Ammon's horn (tissue), 1 donor: ENCODE measurements around the gene APP.
A peak's percentile ranks its signal among the peaks of the same experiment; 100 is the strongest.

Source experiments
- DNase-seq: peaks from one replicate; pipeline ENCODE4 v3.0.0-alpha.2; 2016; ENCODE audit warnings: low spot score

The APP gene

DNA sequence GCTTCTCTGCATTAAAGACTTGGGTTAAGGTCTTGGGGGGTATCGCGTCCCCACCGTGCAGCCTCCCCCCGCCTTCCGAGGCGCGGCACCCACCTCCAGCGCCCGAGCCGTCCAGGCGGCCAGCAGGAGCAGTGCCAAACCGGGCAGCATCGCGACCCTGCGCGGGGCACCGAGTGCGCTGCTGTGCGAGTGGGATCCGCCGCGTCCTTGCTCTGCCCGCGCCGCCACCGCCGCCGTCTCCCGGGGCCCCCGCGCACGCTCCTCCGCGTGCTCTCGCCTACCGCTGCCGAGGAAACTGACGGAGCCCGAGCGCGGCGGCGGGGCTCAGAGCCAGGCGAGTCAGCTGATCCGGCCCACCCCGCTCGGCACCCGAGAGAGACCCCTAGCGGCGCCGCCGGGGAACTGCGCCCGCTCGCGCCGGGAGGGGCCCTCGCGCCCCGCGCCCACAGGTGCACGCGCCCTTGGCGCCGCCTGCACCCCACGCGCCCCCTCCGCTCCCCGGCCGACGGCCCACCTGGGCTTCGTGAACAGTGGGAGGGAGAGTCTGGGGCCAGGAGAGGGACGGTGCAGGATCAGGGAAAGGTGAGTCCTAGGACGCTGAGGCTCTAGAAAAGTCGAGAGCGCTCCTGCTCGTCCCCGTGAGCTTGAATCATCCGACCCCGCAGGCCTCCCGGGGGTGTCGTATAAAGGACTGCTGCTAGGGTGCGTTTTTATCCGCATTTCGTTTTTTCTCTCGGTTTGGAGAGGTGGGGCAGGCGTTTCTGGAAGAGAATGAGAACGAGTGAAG is at the start of gene APP:
APP (minus strand) TSS at position 300 of the 787 bp plus-strand sequence; CDS start at position 150, 150 bp downstream.
- DNase-seq: peak; percentile 81

DNA sequence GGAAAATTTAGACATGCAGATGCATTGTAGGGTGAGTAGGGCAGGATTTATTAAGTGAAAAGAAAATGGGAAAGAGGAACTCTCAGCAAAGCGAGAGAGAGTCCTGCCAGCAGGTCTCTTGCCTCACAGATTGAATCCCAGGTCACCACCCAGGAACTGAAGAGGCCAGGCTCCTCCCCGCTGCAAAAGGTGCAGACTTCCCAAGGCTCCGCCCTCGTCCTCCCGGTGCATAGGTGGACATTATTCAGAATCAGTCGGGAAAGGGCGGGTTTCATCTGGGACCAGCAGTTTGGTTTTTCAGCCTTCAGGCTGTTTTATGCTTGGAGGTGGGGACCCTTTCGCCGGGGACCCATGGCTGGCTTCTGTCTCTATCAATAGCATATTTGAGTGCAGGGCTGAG is 41.6 kb upstream of the APP start:
- DNase-seq: no peak

DNA sequence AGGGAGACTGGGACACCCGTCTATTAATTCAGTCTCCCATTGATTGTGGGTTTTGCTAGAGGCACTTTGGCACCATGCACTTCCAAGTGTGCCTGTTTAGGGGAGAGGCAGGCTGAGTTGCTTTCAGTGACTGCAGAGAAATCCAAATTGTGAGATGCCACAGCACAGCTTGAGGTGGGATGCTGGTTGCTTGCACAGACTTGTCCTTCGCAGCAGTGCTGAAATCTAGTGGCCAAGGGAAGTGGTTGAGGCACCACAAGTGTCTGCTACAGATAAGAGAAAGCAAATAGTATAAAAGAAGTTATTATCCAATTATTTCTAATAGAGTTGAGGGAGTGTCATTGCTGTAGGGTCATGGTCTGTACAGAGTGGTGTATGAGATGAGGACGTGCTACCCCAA is 40.0 kb upstream of the APP start:
- no peak for DNase-seq

DNA sequence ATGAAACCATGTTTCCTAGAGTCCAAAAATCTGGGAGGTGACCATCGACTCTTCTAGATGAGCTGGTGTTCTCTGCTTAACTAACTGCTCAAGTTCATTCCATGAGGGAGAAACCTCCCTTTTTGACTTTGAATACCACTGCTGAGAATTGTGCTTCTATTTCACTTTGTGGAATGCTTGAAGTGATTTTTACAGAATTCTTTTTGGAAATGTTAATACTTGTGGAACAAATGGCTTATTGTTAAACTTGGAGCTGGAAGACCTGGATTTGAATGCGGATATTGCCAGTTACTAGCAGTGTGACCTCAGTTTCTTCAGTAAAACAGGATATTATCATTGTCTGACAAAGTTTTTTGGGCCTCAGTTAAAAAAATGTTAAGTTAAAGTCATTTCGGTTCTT is 36.5 kb upstream of the APP start:
- DNase-seq: no peak

DNA sequence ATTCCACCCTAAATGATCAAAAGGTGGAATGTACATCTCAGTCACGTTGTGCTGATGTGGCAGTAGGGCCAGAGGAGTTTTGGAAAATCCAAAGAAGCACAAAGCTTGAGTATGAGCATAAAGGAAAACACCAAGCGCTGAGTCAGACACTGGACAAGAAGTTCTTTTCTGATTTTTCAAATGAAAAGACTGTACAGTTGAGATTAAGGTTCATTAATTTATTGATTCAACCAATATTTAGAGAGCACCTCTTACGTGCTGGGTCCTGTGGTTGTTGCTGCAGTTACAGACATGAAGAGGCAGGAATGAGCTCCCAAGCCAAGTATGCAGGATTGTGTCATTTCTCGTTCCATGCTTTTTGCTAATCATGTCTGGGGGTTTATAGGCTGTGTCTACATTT is 28.9 kb upstream of the APP start:
- no peak for DNase-seq

DNA sequence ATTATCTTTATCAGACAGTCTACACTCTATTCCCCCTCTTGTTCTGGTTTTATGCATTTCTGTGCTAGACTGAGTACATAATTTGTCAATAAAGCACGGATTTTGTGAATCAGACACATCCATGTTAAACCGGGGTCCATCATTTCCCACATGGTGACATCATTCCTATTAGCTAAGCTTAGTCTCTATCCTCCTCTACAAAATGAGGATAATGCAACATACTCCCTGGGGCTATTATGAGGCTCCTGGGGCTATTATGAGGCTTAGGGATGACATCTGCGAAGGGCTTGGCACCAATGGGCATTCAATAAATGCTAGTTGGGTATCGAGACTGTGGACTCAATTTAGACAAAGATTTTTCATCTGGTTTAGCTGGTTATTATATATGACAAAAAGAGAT is 25.1 kb upstream of the APP start:
- DNase-seq: no peak

DNA sequence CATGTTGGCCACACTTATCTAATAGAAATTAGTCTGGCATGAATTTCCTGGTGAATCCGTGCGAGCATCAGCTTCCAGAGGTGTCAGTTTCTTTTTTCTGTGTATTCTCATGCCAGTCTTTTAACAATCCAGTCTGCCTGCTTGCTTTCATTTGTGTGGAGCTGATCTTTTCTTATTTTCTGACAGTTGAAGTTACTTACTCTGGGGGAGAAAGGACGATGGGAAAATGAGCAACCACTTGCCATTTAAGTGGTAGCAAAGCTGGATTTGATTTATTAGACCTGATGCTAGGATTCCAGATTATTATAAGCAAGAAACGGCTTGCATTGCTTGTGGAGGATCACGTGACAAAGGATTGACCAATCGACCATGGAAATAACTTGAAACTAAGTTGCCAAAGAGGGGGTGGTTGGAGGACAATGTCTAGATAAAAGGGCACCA is 24.3 kb upstream of the APP start:
- DNase-seq: no peak

DNA sequence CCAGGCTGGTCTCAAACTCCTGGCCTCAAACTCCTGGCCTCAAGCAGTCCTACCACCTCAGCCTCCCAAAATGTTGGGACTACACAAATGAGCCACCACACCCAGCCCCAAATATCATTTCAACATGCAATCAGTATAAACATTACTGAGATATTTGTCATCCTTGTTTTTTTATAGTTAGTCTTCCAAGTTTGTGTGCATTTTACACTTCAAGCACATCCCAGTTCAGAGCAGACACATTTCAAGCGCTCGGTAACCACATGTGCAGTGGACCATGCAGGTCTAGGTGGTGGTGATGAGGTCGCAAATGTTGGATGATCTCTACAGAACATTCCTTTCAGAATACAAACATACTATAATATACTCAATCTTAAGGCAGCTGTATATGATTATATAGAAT is 23.8 kb upstream of the APP start:
- DNase-seq: no peak

DNA sequence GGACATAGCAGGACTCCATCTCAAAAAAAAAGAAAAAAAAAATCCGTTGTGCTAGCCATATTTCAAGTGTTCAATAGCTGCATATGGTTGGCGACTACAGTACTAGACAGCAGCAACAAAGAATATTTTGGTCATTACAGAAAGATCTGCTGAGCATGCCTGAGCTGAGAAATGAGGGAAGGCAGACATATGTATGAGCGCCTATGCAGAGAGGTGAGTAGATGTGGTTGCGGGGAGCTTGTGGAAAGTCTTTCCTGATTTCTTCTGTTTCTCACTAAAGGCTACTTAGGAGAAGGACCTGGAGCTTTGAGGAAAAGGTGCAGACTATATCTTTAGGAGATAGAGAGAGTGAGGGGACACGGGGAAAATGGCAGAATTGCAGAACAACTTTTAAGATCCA is 21.0 kb upstream of the APP start:
- no peak for DNase-seq

DNA sequence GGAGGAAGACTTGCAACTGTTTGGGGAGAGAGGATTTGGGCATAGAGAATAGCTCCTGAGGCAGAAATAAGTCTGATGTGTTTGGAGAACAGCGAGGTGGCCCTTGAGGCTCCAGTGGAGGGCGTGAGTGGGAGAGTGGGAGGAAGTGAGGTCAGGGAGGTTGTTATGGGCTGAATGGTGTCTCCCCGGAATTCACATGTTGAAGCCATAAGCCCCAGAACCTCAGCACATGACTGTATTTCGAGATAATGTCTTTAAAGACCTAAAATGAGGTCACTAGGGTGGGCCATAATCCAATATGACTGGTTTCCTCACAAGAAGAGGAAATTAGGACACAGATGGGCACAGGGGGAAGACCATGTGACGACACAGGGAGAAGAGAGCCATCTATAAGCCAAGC is 17.9 kb upstream of the APP start:
- DNase-seq: no peak

DNA sequence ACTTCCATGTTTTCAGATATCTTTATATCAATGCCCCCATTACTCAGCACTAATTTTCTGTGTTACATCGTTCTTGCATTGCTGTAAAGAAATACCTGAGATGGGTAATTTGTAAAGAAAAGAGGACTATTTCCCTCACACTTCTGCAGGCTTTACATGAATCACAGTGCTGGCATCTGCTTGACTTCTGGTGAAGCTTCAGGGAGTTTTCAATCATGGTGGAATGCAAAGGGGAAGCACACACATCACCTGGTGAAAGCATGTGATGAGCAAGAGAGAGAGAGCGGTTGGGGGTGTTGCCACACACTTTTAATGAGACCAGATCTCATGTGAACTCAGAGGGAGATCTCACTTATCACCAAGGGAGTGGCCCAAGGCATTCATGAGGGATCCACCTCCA is 14.9 kb upstream of the APP start:
- DNase-seq: no peak

DNA sequence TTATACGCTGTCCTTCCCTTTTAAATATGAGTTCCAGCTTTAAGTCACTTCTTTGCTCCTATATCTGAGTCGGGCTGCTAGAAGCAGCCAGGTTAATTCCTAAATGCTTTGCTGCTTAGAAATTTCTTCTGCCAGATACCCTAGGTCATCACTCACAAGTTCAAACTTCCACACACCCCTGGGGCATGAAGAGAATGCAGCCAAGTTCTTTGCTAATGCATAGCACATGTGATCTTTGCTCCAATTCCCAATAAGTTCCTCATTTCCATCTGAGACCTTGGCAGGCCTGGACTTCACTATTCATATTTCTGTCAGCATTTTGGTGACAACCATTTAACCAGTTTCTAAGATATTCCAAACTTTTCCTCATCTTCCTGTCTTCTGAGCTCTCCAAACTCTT is 14.5 kb upstream of the APP start:
- DNase-seq: no peak

DNA sequence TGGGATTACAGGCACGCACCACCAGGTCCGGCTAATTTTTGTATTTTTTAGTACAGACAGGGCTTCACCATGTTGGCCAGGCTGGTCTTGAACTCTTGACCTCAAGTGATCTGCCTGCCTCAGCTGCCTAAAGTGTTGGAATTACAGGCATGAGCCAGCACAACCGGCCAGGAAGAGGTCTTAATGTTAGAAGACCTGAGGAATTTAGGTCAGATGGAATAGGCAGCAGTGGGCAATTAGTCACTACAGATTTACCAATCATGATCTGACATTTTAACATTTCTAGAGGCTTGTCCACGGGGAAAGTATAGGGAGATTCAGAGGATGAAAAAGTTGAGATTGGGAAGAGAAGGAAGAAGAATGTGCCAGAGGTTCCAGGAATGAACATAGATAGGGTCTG is 8.9 kb upstream of the APP start:
- DNase-seq: no peak

DNA sequence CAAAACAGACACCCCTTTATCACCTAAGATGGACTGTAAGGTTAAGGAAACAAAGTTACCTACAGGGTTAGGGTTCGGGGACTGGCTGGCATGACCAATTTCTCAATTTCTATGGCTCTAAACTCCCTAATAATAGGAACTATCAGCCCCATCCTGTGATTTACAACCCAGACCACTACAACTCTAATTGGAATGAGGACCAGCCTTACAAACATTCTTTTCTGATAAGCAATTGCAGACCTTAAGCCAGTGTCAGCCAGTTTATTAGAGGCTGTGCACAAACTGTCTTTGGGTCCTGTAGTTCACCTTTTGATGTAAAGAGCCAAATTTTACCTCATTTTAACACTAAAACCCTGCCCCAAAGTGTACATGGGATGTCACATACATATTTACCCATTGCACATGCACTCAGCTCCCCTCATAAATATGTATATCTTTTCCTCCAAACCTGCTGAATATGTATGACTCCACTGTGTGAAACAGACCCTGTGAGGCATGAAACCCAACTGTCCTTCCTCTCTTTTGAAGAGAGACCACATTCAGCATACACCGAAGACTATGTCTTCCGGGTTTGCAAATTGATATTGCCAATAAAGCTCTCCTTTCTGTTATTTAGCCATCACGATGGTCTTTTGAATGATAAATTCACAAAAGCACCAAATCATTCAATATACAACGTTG is 7.3 kb upstream of the APP start:
- no peak for DNase-seq

DNA sequence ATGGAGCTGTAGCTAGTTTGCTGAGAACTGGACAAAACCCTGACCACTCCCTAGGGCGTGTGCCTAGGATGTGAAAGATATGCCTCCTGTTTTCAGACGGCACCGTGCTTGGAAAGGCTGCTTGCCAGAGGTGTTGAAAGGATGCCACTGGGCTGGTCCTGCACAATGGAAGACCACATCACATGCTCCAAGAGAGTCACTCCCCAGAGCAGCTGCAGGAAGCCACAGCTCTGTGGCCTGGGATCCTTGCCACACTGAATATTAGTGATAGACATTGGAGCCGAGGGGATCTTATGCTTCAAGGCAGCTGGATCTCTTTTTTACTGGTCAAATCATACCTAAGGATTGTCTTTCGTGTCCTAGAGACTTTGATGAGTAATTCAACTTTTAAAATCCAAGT is 6.6 kb upstream of the APP start:
- DNase-seq: peak; percentile 21

DNA sequence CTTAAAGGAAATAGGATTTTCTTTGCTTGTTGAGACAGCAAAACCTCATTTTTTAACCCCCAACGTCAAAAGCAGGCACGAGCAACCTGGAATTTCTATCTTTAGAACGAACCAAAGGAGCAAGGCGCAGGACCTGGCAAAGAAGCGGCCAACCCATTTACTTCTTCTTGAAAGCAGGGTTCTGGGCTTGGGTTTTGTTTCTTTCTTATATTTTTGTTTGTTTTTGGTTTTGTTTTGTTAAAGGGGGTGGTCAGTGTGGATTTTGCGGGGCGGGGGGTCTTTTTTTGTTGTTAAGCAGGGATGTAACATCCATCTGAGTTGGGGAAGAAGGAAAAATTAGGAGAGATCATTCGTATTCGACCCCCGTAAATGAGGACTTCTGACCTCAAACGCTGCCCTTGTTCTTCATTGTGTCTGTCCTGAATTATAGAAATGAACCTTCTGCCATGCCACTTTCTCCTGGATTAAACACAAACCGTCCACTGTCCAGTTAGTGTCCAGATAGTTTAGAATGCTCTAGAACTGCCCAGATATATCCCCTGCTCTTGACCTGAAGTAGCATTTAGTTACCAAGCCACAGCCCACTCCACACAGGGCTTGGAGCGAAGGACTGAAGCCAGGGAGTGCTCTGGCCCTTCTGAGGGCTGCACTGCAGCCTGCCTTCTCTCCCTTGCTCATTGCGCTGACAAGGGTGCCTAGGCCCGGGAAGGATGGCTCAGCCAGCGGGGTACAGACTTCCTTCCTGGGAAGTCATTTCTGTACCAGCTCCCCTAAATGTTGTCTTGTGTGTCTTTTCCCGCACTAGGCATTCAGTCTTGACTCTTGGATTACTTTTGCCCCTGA is 909 bp upstream of the APP start:
- DNase-seq: no peak

DNA sequence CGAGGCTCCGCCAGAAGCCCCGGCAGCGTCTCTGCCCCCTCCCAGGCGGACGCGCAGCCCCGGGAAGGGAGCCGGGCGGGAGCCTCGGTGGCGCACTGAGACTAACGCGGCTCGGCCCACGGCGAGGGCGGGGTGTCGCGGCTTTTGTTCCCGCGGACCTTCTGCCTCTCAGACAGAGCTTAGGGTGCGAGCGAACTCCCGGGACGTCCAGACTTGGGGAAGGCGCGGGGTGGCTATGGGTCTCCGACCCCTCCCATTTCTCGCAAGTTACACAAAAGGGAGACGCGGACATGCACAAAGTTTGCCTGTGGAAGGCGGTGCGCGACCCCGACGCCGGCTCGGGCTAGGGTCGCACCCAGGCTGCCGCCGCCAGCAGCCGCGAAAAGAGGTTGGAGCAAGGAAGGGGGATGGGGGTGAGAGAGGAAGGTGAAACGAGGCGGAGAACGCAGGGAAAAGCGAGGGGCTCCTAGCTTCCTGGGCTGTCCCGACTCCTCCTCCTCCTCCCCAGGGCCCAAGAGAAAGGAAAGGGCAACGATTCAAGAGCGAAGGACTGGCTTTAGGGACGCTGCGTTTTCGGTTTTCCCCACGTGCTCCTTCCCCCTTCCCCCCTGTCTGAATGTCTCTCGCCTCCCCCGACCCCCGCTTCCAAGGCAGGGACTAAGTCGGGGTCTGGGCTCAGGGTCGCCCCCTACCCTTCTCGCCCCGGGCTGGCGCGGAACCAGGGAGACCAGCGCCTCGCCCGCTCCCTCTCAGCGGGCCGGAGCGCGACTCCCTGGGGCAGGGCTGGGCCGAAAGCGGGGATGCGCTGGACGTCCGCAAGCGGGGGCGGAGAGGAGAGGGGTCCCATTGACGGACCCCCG is 729 bp downstream of the APP start:
- peak; percentile 70 for DNase-seq

DNA sequence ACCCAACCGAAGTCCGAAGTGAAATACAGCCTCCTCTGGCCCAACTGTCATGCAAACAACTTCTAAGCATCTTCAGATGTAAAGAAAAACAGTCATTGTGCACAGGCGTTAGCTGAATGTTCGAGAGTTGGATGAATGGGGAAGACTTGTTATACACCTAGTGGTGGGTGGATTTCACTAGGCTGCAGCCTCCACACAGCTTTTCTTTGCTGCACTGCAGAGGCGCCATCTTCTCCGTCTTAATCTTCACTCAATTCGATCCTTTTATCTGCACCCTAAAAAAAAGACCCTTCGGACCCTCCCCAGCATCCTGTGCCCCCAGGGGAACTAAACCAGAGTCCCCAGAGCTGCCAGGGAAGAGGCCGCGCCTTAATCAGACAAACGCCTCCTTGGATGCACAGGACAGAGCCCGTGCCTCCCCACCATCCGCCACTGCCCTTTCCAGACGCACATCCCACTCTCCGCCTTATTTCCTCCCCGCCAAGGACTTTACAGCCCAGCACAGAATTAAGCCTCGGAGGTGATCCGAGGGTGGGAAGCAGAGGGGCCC is 1.4 kb downstream of the APP start:
- peak; percentile 80 for DNase-seq

DNA sequence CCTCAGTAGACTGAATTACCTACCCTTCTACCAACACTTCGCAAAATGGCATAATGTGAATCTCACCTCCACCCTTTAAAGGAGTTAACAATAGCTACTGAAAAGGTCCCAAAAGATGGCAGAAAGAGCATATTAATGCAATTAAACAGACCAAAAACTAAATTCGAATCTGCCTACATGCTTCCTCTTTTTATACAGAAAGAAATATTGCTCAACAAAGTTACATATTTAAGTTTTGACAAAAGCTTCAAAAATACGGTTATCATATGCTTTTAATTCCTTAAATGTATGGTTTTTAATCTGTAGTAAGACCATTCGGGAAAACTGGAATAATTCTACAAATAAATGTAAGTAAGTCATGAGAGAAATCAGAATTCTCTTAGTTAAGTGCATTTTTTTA is 2.2 kb downstream of the APP start:
- DNase-seq: no peak

DNA sequence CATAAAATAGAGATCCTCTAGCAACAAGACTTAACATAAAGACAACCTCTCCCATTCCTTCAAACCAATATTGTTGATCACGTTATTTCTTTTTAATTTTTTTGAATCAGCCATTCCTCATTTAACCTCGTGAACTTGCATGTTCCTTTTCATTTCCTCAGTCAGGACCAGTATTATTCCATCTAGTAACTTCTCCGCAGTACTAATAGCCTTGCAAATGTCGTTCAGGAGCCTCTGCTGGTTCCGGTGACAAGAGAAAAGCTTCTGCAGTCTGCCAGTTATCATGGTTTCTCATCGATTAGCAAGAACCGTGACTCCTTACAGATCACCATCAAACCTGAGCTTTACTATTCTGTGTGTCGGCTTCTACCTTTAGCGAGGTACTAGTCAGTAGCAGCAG is 3.0 kb downstream of the APP start:
- no peak for DNase-seq

DNA sequence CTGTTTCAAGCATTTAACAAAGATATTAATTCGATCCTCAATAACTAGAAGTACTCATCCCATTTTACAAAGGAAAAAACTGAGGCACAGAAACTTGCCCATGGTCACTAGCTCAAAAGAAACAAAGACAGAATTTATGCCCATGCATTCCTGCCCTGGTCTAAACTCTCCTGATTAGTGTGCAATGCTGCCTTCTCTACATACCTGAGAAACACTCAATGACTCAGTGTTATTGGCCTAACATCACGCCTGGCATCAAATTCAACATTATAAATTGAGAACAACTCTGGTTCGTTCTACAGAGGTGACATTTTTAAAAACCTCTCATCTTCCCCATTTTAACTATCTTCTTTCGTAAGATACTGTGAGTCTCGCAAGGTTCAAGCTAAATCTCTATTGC is 5.2 kb downstream of the APP start:
- no peak for DNase-seq

DNA sequence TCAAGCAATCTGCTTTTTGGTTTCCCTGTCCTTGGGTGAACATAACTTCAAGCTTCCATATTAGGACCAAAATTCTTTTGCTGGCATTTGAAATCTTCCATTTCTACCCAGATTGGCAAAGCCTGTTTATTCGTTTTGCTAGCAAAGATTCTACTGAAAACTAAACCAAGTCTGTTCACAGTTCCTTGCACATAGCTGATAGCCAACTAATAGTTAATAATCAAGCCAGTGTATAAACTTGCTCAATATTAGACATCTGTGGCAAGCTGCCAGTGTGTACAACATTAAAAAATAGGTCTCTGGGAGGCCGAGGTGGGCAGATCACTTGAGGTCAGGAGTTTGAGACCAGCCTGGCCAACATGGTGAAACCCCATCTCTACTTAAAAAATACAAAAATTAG is 6.3 kb downstream of the APP start:
- DNase-seq: no peak
